Measurements from ENCODE around the gene ARPP19. TPM values are rescaled to one million over a fixed set of nuclear protein-coding genes. Genes with fewer than 3 reads are reported as not detected.
"Not testable (repeated sequence)": the region's sequence is repeated elsewhere in the genome, so short reads cannot be mapped to it uniquely, and the experiment has no call there.

ARPP19 gene
- total RNA-seq, 2 donors from 2014 or later, result 154 to 222 TPM

GRCh38 chr15:52563501-52564060, 5.2 kb downstream of the ARPP19 start:
- peak overlapping the region; percentile 65 for H3K4me3 Mint-ChIP-seq
- peaks cover 89% of the 10 kb centered on the region for H3K36me3 Mint-ChIP-seq (ENCODE audit: low read depth)
- H3K27me3 Mint-ChIP-seq, result no peaks in the 10 kb centered on the region
- ATAC-seq (replicated peaks), result no peak
- H3K27ac Mint-ChIP-seq, result no peak overlapping the region
- H3K4me1 Mint-ChIP-seq, result peaks cover 39% of the 10 kb centered on the region
- no peaks in the 10 kb centered on the region for H3K9me3 Mint-ChIP-seq

GRCh38 chr15:52559575-52559974, 9.3 kb downstream of the ARPP19 start:
- peak overlapping the region; percentile 85 for H3K4me3 Mint-ChIP-seq
- peaks cover 49% of the 10 kb centered on the region for H3K4me1 Mint-ChIP-seq
- no peaks in the 10 kb centered on the region for H3K27me3 Mint-ChIP-seq
- peak; percentile 86 for ATAC-seq (replicated peaks)
- peak overlapping the region; percentile 99 for H3K27ac Mint-ChIP-seq
- H3K36me3 Mint-ChIP-seq (ENCODE audit: low read depth), result peaks cover 96% of the 10 kb centered on the region
- H3K9me3 Mint-ChIP-seq, result no peaks in the 10 kb centered on the region

- H3K27me3 Mint-ChIP-seq, result no peaks in the 10 kb centered on the region
- H3K27ac Mint-ChIP-seq, result peak overlapping the region; percentile 99
- H3K9me3 Mint-ChIP-seq, result no peaks in the 10 kb centered on the region
- peaks cover 96% of the 10 kb centered on the region for H3K36me3 Mint-ChIP-seq (ENCODE audit: low read depth)
- ATAC-seq (replicated peaks), result peak; percentile 61
- H3K4me1 Mint-ChIP-seq, result peaks cover 46% of the 10 kb centered on the region
- peak overlapping the region; percentile 85 for H3K4me3 Mint-ChIP-seq
Measured at GRCh38 chr15:52559022-52559421, 9.8 kb downstream of the ARPP19 start.

GRCh38 chr15:52558196-52558595, 10.6 kb downstream of the ARPP19 start:
- Mint-ChIP-seq H3K36me3 (ENCODE audit: low read depth) (peaks cover 96% of the 10 kb centered on the region), H3K27ac (peak overlapping the region; percentile 99), H3K4me3 (peak overlapping the region; percentile 85), H3K9me3 (no peaks in the 10 kb centered on the region), H3K4me1 (peaks cover 46% of the 10 kb centered on the region), H3K27me3 (no peaks in the 10 kb centered on the region)
- peak; percentile 79 for ATAC-seq (replicated peaks)

GRCh38 chr15:52557274-52557641, 11.6 kb downstream of the ARPP19 start:
- ATAC-seq (replicated peaks), result no peak
- Mint-ChIP-seq H3K27me3 (no peaks in the 10 kb centered on the region), H3K9me3 (no peaks in the 10 kb centered on the region), H3K36me3 (ENCODE audit: low read depth) (peaks cover 93% of the 10 kb centered on the region), H3K4me1 (peaks cover 40% of the 10 kb centered on the region), H3K4me3 (no peak overlapping the region), H3K27ac (peak overlapping the region; percentile 65)

GRCh38 chr15:52556524-52557273, 12.1 kb downstream of the ARPP19 start:
- H3K4me1 Mint-ChIP-seq, result peaks cover 40% of the 10 kb centered on the region
- H3K27ac Mint-ChIP-seq, result peak overlapping the region; percentile 65
- H3K4me3 Mint-ChIP-seq, result peak overlapping the region; percentile 7
- H3K36me3 Mint-ChIP-seq (ENCODE audit: low read depth), result peaks cover 94% of the 10 kb centered on the region
- H3K27me3 Mint-ChIP-seq, result no peaks in the 10 kb centered on the region
- no peak for ATAC-seq (replicated peaks)
- no peaks in the 10 kb centered on the region for H3K9me3 Mint-ChIP-seq

- H3K36me3 Mint-ChIP-seq (ENCODE audit: low read depth), result peaks cover 97% of the 10 kb centered on the region
- no peak overlapping the region for H3K27ac Mint-ChIP-seq
- no peaks in the 10 kb centered on the region for H3K9me3 Mint-ChIP-seq
- ATAC-seq (replicated peaks), result no peak
- H3K4me1 Mint-ChIP-seq, result peaks cover 12% of the 10 kb centered on the region
- no peak overlapping the region for H3K4me3 Mint-ChIP-seq
- H3K27me3 Mint-ChIP-seq, result no peaks in the 10 kb centered on the region
Measured at GRCh38 chr15:52552303-52552702, 16.5 kb downstream of the ARPP19 start.

- H3K36me3 Mint-ChIP-seq (ENCODE audit: low read depth), result peaks cover 97% of the 10 kb centered on the region
Measured at GRCh38 chr15:52551762-52552161, 17.1 kb downstream of the ARPP19 start.

GRCh38 chr15:52551186-52551585, 17.6 kb downstream of the ARPP19 start:
- not testable (repeated sequence) for H3K4me1 Mint-ChIP-seq; H3K27ac Mint-ChIP-seq; ATAC-seq (replicated peaks); H3K27me3 Mint-ChIP-seq; H3K4me3 Mint-ChIP-seq; H3K9me3 Mint-ChIP-seq
- H3K36me3 Mint-ChIP-seq (ENCODE audit: low read depth), result peaks cover 97% of the 10 kb centered on the region

More at GRCh38 chr15:52551762-52552161, 17.1 kb downstream of the ARPP19 start:
- Mint-ChIP-seq H3K4me3 (no peak overlapping the region), H3K27me3 (no peaks in the 10 kb centered on the region), H3K4me1 (peaks cover 12% of the 10 kb centered on the region), H3K27ac (no peak overlapping the region), H3K9me3 (no peaks in the 10 kb centered on the region)
- no peak for ATAC-seq (replicated peaks)

GRCh38 chr15:52546031-52546751, 22.6 kb downstream of the ARPP19 start:
- ATAC-seq (replicated peaks), result peak; percentile 52
- Mint-ChIP-seq H3K36me3 (ENCODE audit: low read depth) (peaks cover 56% of the 10 kb centered on the region), H3K9me3 (no peaks in the 10 kb centered on the region)

GRCh38 chr15:52540374-52541012, 28.3 kb downstream of the ARPP19 start:
- no peak overlapping the region for H3K27ac Mint-ChIP-seq
- H3K9me3 Mint-ChIP-seq, result no peaks in the 10 kb centered on the region
- H3K36me3 Mint-ChIP-seq (ENCODE audit: low read depth), result no peaks in the 10 kb centered on the region
- H3K4me1 Mint-ChIP-seq, result peaks cover under 1% of the 10 kb centered on the region
- no peaks in the 10 kb centered on the region for H3K27me3 Mint-ChIP-seq
- no peak for ATAC-seq (replicated peaks)
- no peak overlapping the region for H3K4me3 Mint-ChIP-seq

More at GRCh38 chr15:52546031-52546751, 22.6 kb downstream of the ARPP19 start:
- no peak overlapping the region for H3K27ac Mint-ChIP-seq
- no peaks in the 10 kb centered on the region for H3K27me3 Mint-ChIP-seq
- H3K4me1 Mint-ChIP-seq, result no peaks in the 10 kb centered on the region
- H3K4me3 Mint-ChIP-seq, result no peak overlapping the region

GRCh38 chr15:52537459-52537858, 31.4 kb downstream of the ARPP19 start:
- ATAC-seq (replicated peaks), result no peak
- H3K9me3 Mint-ChIP-seq, result no peaks in the 10 kb centered on the region
- no peaks in the 10 kb centered on the region for H3K36me3 Mint-ChIP-seq (ENCODE audit: low read depth)
- no peak overlapping the region for H3K27ac Mint-ChIP-seq
- H3K4me3 Mint-ChIP-seq, result no peak overlapping the region
- H3K27me3 Mint-ChIP-seq, result no peaks in the 10 kb centered on the region
- peaks cover 7% of the 10 kb centered on the region for H3K4me1 Mint-ChIP-seq

- Mint-ChIP-seq H3K36me3 (ENCODE audit: low read depth) (no peaks in the 10 kb centered on the region), H3K4me1 (peaks cover 20% of the 10 kb centered on the region), H3K27ac (no peak overlapping the region)
Measured at GRCh38 chr15:52532427-52532826, 36.4 kb downstream of the ARPP19 start.

GRCh38 chr15:52529940-52530339, 38.9 kb downstream of the ARPP19 start:
- no peak for ATAC-seq (replicated peaks)
- no peaks in the 10 kb centered on the region for H3K27me3 Mint-ChIP-seq
- H3K27ac Mint-ChIP-seq, result peak overlapping the region; percentile 88
- H3K4me3 Mint-ChIP-seq, result peak overlapping the region; percentile 85
- peaks cover 26% of the 10 kb centered on the region for H3K4me1 Mint-ChIP-seq
- H3K9me3 Mint-ChIP-seq, result no peaks in the 10 kb centered on the region
- no peaks in the 10 kb centered on the region for H3K36me3 Mint-ChIP-seq (ENCODE audit: low read depth)

More at GRCh38 chr15:52532427-52532826, 36.4 kb downstream of the ARPP19 start:
- ATAC-seq (replicated peaks), result no peak
- Mint-ChIP-seq H3K27me3 (no peaks in the 10 kb centered on the region), H3K4me3 (no peak overlapping the region), H3K9me3 (no peaks in the 10 kb centered on the region)
